Left lung (tissue), 10 donors: ENCODE data around the gene SMAD2. TPM values are rescaled to one million over a fixed set of nuclear protein-coding genes. Genes with fewer than 3 reads are reported as not detected.

Experiments used
- ATAC-seq: fragments of 200-7000 bp; cut with Tn5 transposase; one replicate; pipeline ENCODE4 v1.9.1; 2020; ENCODE audit warnings: moderate library complexity
- DNase-seq, 4 donors: peaks; one replicate each; pipeline ENCODE4 v3.0.0-alpha.2; 2013 to 2020
- H3K27ac ChIP-seq, 2 donors: fragments of 200-600 bp; sonication (generic) in 1 of 2; one replicate each; pipeline versions ENCODE4 v1.5.0 to v1.8.0; 2020 to 2021
- H3K27me3 ChIP-seq, 2 donors: fragments of 200-600 bp; sonication (generic) in 1 of 2; one replicate each; pipeline versions ENCODE4 v1.5.0 to v1.8.0; 2020 to 2021
- H3K36me3 ChIP-seq, 2 donors: fragments of 200-600 bp; sonication (generic) in 1 of 2; one replicate each; pipeline versions ENCODE4 v1.5.0 to v1.8.0; 2020 to 2021
- H3K4me1 ChIP-seq, 2 donors: fragments of 200-600 bp; one replicate each; pipeline ENCODE4 v1.8.0; 2021
- H3K4me3 ChIP-seq, 2 donors: fragments of 200-600 bp; sonication (generic) in 1 of 2; one replicate each; pipeline versions ENCODE4 v1.5.0 to v1.8.0; 2020 to 2021; ENCODE audit warnings: mild to moderate bottlenecking in 1 of 2
- H3K9me3 ChIP-seq, 2 donors: fragments of 200-600 bp; sonication (generic) in 1 of 2; one replicate each; pipeline versions ENCODE4 v1.5.0 to v1.8.0; 2020 to 2021
- CTCF ChIP-seq, 2 donors: fragments of 200-600 bp; sonication (generic) in 1 of 2; IDR thresholded peaks; one replicate each; pipeline versions ENCODE4 v1.5.0 to v1.8.0; 2021; ENCODE audit warnings: antibody characterized with exemption in 2 of 2
- intact Hi-C, 2 donors: fragments of 100-400 bp; cut with DNase I; formaldehyde crosslinking; loops; one replicate each; pipeline versions ENCODE4 v1.11.2 to v1.14.2; 2022
- polyA plus RNA-seq, 6 donors: library from polyadenylated mRNA; unstranded; fragments of 120-200 nt; gene quantifications; one replicate each; pipeline ENCODE4 v1.2.1, GENCODE V29; 2013; ENCODE audit not compliant: insufficient read length in 6 of 6
- total RNA-seq, 2 donors: library from RNA; stranded (reverse); fragmentation: NEBNext Ultra II Directional; extraction: Animal tissue kit (Norgen Biotek cat#: 25700); gene quantifications; one replicate each; pipeline ENCODE4 v1.2.1, GENCODE V29; 2021
- donor health status: DM: no; HTN: yes; CAD: no.
- donor health status: DM: no; HTN: no; CAD: no.

The SMAD2 gene
- total and polyA plus RNA-seq, 8 donors, result 75.9 to 143 (median 85.9) TPM

- TF ChIP-seq CTCF (IDR thresholded peaks at IDR 0.05), result no peak
- no peaks in the 10 kb centered on the region for H3K4me1 ChIP-seq
- H3K4me3 ChIP-seq, result no peak overlapping the region
- intact Hi-C loops, result no loop called here
- DNase-seq, result peak in 1 of 4 donors; percentile 19
- H3K36me3 ChIP-seq, result no peaks in the 10 kb centered on the region
- H3K27me3 ChIP-seq, result no peaks in the 10 kb centered on the region
- H3K9me3 ChIP-seq, result peaks cover 0 to 28% of the 10 kb centered on the region in 2 donors
- no peak for ATAC-seq
- no peak overlapping the region for H3K27ac ChIP-seq
These were observed 148.9 kb downstream of the SMAD2 start for GRCh38 chr18:47781561-47781960.

- intact Hi-C loops, result no loop called here
- Histone ChIP-seq H3K27me3 (no peaks in the 10 kb centered on the region), H3K4me1 (no peaks in the 10 kb centered on the region), H3K27ac (no peak overlapping the region), H3K9me3 (peaks cover 0 to 19% of the 10 kb centered on the region in 2 donors), H3K36me3 (no peaks in the 10 kb centered on the region), H3K4me3 (no peak overlapping the region)
- DNase-seq, result no peak
- no peak for TF ChIP-seq CTCF (IDR thresholded peaks at IDR 0.05)
- no peak for ATAC-seq
These were observed 150.3 kb downstream of the SMAD2 start for GRCh38 chr18:47780011-47780725.

GRCh38 chr18:47779381-47779780 is 151.1 kb downstream of the SMAD2 start:
- DNase-seq, result no peak
- H3K27ac ChIP-seq, result no peak overlapping the region
- TF ChIP-seq CTCF (IDR thresholded peaks at IDR 0.05), result no peak
- no peak for ATAC-seq
- H3K27me3 ChIP-seq, result no peaks in the 10 kb centered on the region
- no peaks in the 10 kb centered on the region for H3K36me3 ChIP-seq
- intact Hi-C loops, result no loop called here
- no peak overlapping the region for H3K4me3 ChIP-seq
- peaks cover 0 to 11% of the 10 kb centered on the region in 2 donors for H3K9me3 ChIP-seq
- H3K4me1 ChIP-seq, result no peaks in the 10 kb centered on the region

- H3K4me3 ChIP-seq, result no peak overlapping the region
- ATAC-seq (no peak), DNase-seq (no peak)
- H3K36me3 ChIP-seq, result no peaks in the 10 kb centered on the region
- TF ChIP-seq CTCF (IDR thresholded peaks at IDR 0.05), result no peak
- no peaks in the 10 kb centered on the region for H3K9me3 ChIP-seq
- intact Hi-C loops, result no loop called here
- H3K27me3 ChIP-seq, result no peaks in the 10 kb centered on the region
- no peak overlapping the region for H3K27ac ChIP-seq
- H3K4me1 ChIP-seq, result no peaks in the 10 kb centered on the region
These were observed 152.8 kb downstream of the SMAD2 start for GRCh38 chr18:47777626-47778025.

GRCh38 chr18:47775961-47776360 is 154.5 kb downstream of the SMAD2 start:
- H3K27ac ChIP-seq, result no peak overlapping the region
- no peaks in the 10 kb centered on the region for H3K4me1 ChIP-seq
- no peaks in the 10 kb centered on the region for H3K36me3 ChIP-seq
- TF ChIP-seq CTCF (IDR thresholded peaks at IDR 0.05), result no peak
- intact Hi-C loops, result no loop called here
- H3K27me3 ChIP-seq, result no peaks in the 10 kb centered on the region
- H3K4me3 ChIP-seq, result no peak overlapping the region
- no peak for ATAC-seq
- no peaks in the 10 kb centered on the region for H3K9me3 ChIP-seq
- no peak for DNase-seq
